ENCODE measurements around the gene CTRB1. TPM values are rescaled to one million over a fixed set of nuclear protein-coding genes. Genes with fewer than 3 reads are reported as not detected.

Gene CTRB1
- total and polyA plus RNA-seq, 2 experiments from 2014 or later, result not detected

GRCh38 chr16:75195811-75196790 lies 22.7 kb upstream of the CTRB1 start:
- TF ChIP-seq EZH2 (IDR thresholded peaks at IDR 0.05; ENCODE audit: insufficient read depth, poor library complexity, severe bottlenecking), result no peak
- TF ChIP-seq EZH2phosphoT487 (IDR thresholded peaks at IDR 0.05; ENCODE audit: insufficient read depth, low read depth), result no peak
- no peaks in the 10 kb centered on the region for H3K36me3 ChIP-seq (ENCODE audit: low read depth)
- H3K4me1 ChIP-seq (ENCODE audit: insufficient read depth), result no peaks in the 10 kb centered on the region
- H3K9ac ChIP-seq, result no peak overlapping the region
- H3K27ac ChIP-seq, result no peak overlapping the region
- H3K9me3 ChIP-seq (ENCODE audit: low read depth), result no peaks in the 10 kb centered on the region
- no peaks in the 10 kb centered on the region for H4K20me1 ChIP-seq (ENCODE audit: insufficient read depth)
- 79 to 80% methylated on average over 23 to 24 of the region's 24 CpGs for WGBS, 2 experiments (ENCODE audit: low coverage in 1 of 2, low lambda C conversion rate in 2 of 2, missing lambda C conversion rate in 2 of 2)
- in situ Hi-C loops (cut with MboI), result no loop called here
- H3K79me2 ChIP-seq (ENCODE audit: insufficient read depth), result no peaks in the 10 kb centered on the region
- H3K9me2 ChIP-seq (ENCODE audit: insufficient read depth), result no peaks in the 10 kb centered on the region
- peaks cover 8% of the 10 kb centered on the region; the same call in 1 of the 2 replicates for H3K27me3 ChIP-seq (replicated peaks; ENCODE audit: insufficient read depth)
- no peak overlapping the region for H3K4me2 ChIP-seq (ENCODE audit: unreplicated experiment)
- no peak overlapping the region for H2AFZ ChIP-seq
- no peak for DNase-seq
- no peak overlapping the region for H3K4me3 ChIP-seq
- no peaks in the 10 kb centered on the region for H3F3A ChIP-seq (ENCODE audit: insufficient read depth)

GRCh38 chr16:75196836-75197235 lies 22.0 kb upstream of the CTRB1 start:
- no peak overlapping the region for H3K9ac ChIP-seq
- no peak overlapping the region for H3K4me2 ChIP-seq (ENCODE audit: unreplicated experiment)
- H3K79me2 ChIP-seq (ENCODE audit: insufficient read depth), result no peaks in the 10 kb centered on the region
- no peaks in the 10 kb centered on the region for H3K9me3 ChIP-seq (ENCODE audit: low read depth)
- H2AFZ ChIP-seq, result no peak overlapping the region
- H3K9me2 ChIP-seq (ENCODE audit: insufficient read depth), result no peaks in the 10 kb centered on the region
- DNase-seq, result no peak
- no peaks in the 10 kb centered on the region for H3K36me3 ChIP-seq (ENCODE audit: low read depth)
- H4K20me1 ChIP-seq (ENCODE audit: insufficient read depth), result no peaks in the 10 kb centered on the region
- in situ Hi-C loops (cut with MboI), result no loop called here
- no peak overlapping the region for H3K4me3 ChIP-seq
- H3F3A ChIP-seq (ENCODE audit: insufficient read depth), result no peaks in the 10 kb centered on the region
- no peak for TF ChIP-seq EZH2phosphoT487 (IDR thresholded peaks at IDR 0.05; ENCODE audit: insufficient read depth, low read depth)
- no peak for TF ChIP-seq EZH2 (IDR thresholded peaks at IDR 0.05; ENCODE audit: insufficient read depth, poor library complexity, severe bottlenecking)
- no peaks in the 10 kb centered on the region for H3K4me1 ChIP-seq (ENCODE audit: insufficient read depth)
- no peak overlapping the region for H3K27ac ChIP-seq
- 61 to 62% methylated on average over 9 of the region's 9 CpGs for WGBS, 2 experiments (ENCODE audit: low coverage in 1 of 2, low lambda C conversion rate in 2 of 2, missing lambda C conversion rate in 2 of 2)
- peaks cover 8% of the 10 kb centered on the region; the same call in 1 of the 2 replicates for H3K27me3 ChIP-seq (replicated peaks; ENCODE audit: insufficient read depth)

GRCh38 chr16:75197522-75198134 lies 21.2 kb upstream of the CTRB1 start:
- peak overlapping the region; percentile 90 for H2AFZ ChIP-seq
- peaks cover 8% of the 10 kb centered on the region; the same call in 1 of the 2 replicates for H3K27me3 ChIP-seq (replicated peaks; ENCODE audit: insufficient read depth)
- no peaks in the 10 kb centered on the region for H3K9me2 ChIP-seq (ENCODE audit: insufficient read depth)
- no peak for TF ChIP-seq EZH2 (IDR thresholded peaks at IDR 0.05; ENCODE audit: insufficient read depth, poor library complexity, severe bottlenecking)
- no peak for TF ChIP-seq EZH2phosphoT487 (IDR thresholded peaks at IDR 0.05; ENCODE audit: insufficient read depth, low read depth)
- 75 to 78% methylated on average over 14 of the region's 14 CpGs for WGBS, 2 experiments (ENCODE audit: low coverage in 1 of 2, low lambda C conversion rate in 2 of 2, missing lambda C conversion rate in 2 of 2)
- H3K4me3 ChIP-seq, result peak overlapping the region; percentile 51; the same call in 1 of the 2 replicates
- in situ Hi-C loops (cut with MboI), result no loop called here
- no peaks in the 10 kb centered on the region for H3F3A ChIP-seq (ENCODE audit: insufficient read depth)
- no peak for DNase-seq
- H3K36me3 ChIP-seq (ENCODE audit: low read depth), result no peaks in the 10 kb centered on the region
- no peak overlapping the region for H3K9ac ChIP-seq
- H3K27ac ChIP-seq, result no peak overlapping the region
- H3K9me3 ChIP-seq (ENCODE audit: low read depth), result no peaks in the 10 kb centered on the region
- H4K20me1 ChIP-seq (ENCODE audit: insufficient read depth), result no peaks in the 10 kb centered on the region
- peak overlapping the region; percentile 67 for H3K4me2 ChIP-seq (ENCODE audit: unreplicated experiment)
- H3K79me2 ChIP-seq (ENCODE audit: insufficient read depth), result no peaks in the 10 kb centered on the region
- H3K4me1 ChIP-seq (ENCODE audit: insufficient read depth), result no peaks in the 10 kb centered on the region

- 0 to 3% methylated on average over 18 of the region's 18 CpGs for WGBS, 2 experiments (ENCODE audit: low coverage in 1 of 2, low lambda C conversion rate in 2 of 2, missing lambda C conversion rate in 2 of 2)
- no peaks in the 10 kb centered on the region for H3K36me3 ChIP-seq (ENCODE audit: low read depth)
- peaks cover 8% of the 10 kb centered on the region; the same call in 1 of the 2 replicates for H3K27me3 ChIP-seq (replicated peaks; ENCODE audit: insufficient read depth)
- no peak overlapping the region for H3K27ac ChIP-seq
- peak overlapping the region; percentile 51 for H3K4me3 ChIP-seq
- H3K9me3 ChIP-seq (ENCODE audit: low read depth), result no peaks in the 10 kb centered on the region
- H3K9me2 ChIP-seq (ENCODE audit: insufficient read depth), result no peaks in the 10 kb centered on the region
- no peaks in the 10 kb centered on the region for H4K20me1 ChIP-seq (ENCODE audit: insufficient read depth)
- peak overlapping the region; percentile 42 for H3K9ac ChIP-seq
- H3K4me2 ChIP-seq (ENCODE audit: unreplicated experiment), result peak overlapping the region; percentile 67
- peak overlapping the region; percentile 90 for H2AFZ ChIP-seq
- H3F3A ChIP-seq (ENCODE audit: insufficient read depth), result no peaks in the 10 kb centered on the region
- H3K4me1 ChIP-seq (ENCODE audit: insufficient read depth), result no peaks in the 10 kb centered on the region
- DNase-seq, result peak; percentile 67
- TF ChIP-seq EZH2 (IDR thresholded peaks at IDR 0.05; ENCODE audit: insufficient read depth, poor library complexity, severe bottlenecking), result no peak
- no peak for TF ChIP-seq EZH2phosphoT487 (IDR thresholded peaks at IDR 0.05; ENCODE audit: insufficient read depth, low read depth)
- in situ Hi-C loops (cut with MboI), result no loop called here
- no peaks in the 10 kb centered on the region for H3K79me2 ChIP-seq (ENCODE audit: insufficient read depth)
These were observed 20.6 kb upstream of the CTRB1 start for GRCh38 chr16:75198135-75198600.

All from GM23248 (cell line).